ENCODE data around the gene ATXN1.
"Not testable (repeated sequence)": the region's sequence is repeated elsewhere in the genome, so short reads cannot be mapped to it uniquely, and the experiment has no call there.

Gene ATXN1

DNA sequence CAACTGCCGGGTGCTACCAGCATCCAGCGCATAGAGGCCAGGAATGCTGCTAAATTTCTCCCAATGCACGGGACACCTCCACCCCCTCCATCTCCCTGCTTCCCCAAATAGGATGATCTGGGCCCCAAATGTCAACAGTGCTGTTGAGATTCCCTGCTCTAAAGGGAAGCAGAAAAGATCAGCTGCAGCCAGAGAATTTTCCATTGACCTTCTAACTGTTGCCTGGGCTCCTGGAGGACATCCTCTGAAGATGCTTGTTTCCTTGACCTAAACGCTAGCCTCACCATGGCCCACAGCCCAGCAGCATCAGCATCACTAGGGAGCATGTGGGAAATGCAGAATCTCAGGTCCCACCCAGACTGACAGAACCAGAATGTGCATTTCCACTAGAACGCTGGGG is 361.6 kb downstream of the ATXN1 start:
- no peak for DNase-seq (ENCODE audit: low read depth in 3 of 3, low spot score in 1 of 3)

DNA sequence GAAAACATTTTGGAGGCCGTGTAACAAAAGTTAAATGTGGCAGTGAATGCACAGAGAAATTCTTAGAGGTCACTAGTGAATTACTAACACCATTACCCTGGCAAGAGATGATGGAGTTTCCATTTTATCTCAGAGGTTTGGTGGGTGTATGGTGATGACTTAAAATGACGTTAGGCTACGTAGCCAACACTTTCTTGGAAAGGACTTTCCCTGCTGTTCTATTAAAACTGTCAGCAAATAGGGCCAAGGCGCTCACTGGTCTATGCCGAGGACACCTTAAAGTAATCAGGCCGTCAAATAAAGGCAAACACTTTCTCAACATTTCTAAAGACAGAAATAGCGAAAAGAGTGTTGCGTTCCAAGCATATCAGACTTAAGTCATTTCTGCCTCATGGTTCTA is 362.1 kb downstream of the ATXN1 start:
- DNase-seq (ENCODE audit: low read depth in 3 of 3, low spot score in 1 of 3): no peak

DNA sequence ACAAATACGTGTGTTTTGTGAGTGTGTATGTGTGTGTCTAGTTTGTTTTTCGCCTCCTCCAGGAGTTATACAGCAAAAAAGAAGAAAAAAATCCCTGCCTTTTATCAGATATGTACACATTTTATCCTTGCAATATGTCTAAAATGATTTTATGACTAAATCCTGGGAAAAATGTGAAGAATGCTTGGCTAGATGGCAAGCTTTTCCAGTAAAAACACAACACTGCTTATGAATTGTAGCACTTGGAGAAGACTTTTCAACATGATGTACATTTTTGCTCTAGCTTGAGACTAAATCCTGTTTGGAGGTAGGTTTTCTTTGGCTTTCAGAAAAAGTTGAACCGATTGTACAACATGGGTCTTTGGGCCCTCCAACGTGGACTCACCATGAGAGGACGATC is 362.7 kb downstream of the ATXN1 start:
- DNase-seq (ENCODE audit: low read depth in 3 of 3, low spot score in 1 of 3): no peak

DNA sequence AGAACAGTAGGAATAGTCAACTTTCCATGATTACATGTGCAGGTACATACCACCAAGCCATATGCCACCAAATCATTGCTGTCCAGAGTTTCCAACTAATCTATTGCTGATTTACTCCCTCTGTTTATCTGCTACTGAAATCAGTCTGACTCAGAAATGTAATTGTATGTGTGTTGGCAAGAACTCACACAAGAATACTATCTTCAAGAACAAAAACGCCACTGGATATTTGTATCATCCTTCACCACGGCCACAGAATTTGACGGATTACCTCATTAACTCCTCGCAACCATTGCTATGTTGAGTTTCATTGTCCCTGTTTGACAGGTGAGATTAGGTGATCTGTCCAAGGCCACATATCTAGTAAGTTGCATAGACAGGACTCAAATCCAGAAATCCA is 363.6 kb downstream of the ATXN1 start:
- DNase-seq (ENCODE audit: low read depth in 3 of 3, low spot score in 1 of 3): no peak

DNA sequence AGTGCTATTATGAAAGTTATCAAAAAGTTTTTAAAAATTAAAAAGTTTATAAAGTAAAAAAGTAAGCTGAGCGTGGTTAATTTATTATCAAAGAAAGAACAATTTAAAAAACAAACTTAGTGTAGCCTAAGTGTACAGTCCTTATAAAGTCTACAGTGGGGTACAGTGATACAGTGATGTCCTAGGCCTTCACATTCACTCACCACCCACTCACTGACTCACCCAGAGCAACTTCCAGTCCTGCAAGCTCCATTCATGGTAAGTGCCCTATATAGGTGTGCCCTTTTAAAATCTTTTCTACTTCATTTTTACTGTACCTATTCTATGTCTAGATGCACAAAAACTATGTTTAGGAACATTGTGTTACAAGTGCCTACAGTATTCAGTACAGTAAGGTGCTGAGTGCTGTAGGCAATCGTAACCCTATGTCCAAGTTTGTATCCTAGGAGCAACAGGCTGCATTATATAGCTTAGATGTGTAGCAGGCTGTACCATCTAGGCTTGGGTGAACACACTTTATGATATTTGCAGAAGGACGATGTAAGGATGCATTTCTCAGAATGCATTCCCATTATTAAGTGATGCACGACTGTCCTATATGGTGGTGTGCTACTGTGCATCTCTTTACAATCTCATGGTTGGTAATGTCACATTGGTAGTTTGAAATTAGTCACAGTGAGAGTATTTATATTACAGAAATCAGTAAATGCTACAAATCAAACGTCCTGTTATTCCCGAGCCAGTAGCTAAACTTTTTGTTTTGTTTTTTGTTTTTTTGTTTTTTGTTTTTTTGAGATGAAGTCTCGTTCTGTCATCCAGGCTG is 364.6 kb downstream of the ATXN1 start:
- DNase-seq (ENCODE audit: low read depth in 3 of 3, low spot score in 1 of 3): no peak

DNA sequence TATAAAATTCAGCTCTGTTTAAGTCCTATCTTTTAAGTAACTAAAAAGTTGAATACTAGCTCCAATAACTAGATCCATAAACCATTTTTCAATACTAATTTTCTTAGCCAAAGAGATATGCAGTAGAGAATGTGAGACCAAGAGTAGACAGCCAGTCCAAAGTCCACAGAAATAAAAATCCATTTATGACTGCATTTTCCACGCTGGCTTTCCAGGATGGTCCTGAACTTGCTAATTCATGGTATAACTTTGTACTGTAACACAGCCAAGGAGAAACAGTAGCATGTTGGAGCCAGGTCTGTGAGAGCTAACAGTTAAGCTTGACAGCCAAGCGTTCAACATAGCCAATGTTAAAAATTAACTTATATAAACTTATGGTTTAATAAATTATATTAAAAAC is 366.6 kb downstream of the ATXN1 start:
- DNase-seq (ENCODE audit: low read depth in 3 of 3, low spot score in 1 of 3): no peak

DNA sequence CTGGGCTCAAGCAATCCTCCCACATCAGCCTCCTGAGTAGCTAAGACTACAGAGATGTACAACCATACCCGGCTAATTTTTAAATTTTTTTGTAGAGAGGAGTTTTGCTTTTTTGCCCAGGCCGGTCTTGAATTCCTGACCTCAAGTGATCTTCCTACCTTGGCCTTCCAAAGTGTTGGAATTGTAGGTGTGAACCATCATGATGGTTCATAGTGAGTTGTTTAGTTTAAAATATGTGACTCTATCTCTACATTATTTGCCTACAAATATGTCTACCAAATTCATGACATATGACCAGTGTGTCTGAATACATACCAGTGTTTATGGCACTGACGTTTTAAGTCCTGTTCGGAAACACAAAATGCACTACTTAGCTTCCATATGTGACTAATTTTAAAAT is 367.9 kb downstream of the ATXN1 start:
- DNase-seq (ENCODE audit: low read depth in 3 of 3, low spot score in 1 of 3): no peak

DNA sequence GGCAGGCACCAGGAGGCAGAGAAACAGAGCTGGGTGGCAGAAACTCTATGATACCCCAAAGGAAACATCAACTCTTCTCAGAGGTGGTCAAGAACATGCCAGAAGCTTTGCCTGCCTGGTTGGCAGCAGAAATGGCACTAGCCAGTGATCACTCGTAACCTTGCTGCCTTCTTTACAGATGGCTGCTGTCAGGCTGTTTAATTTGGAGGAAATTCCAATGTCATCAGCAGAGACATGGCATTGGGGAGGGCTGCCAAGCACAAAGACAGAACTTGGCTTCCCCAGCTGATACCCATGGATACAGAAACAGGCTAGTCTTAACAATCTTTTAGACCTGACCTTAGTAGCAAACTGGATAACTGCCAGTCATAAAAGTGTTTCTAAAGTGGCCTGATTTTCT is 369.2 kb downstream of the ATXN1 start:
- DNase-seq (ENCODE audit: low read depth in 3 of 3, low spot score in 1 of 3): no peak

DNA sequence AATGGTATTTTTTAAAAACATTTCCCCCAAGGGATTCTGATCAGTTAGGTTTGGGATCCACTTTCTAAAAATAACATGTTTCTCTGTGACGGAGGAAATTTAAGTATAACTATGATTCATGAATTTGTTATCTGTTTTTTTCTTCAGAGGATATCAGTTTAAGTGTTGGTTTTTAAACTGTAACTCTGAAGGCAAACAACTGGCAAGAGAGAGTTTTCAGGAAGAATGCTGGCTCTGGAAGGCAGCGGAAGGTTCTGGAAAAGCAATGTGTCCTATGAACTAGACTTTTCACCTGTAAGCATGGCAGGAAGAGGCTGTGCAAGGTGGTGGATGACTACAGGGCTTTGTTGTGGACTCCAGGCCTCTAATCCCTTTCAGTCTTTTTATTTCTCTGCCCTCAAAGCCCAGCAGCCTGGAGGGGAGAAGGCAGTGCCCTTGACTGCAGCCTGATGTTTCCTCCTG is 369.8 kb downstream of the ATXN1 start:
- no peak for DNase-seq (ENCODE audit: low read depth in 3 of 3, low spot score in 1 of 3)

DNA sequence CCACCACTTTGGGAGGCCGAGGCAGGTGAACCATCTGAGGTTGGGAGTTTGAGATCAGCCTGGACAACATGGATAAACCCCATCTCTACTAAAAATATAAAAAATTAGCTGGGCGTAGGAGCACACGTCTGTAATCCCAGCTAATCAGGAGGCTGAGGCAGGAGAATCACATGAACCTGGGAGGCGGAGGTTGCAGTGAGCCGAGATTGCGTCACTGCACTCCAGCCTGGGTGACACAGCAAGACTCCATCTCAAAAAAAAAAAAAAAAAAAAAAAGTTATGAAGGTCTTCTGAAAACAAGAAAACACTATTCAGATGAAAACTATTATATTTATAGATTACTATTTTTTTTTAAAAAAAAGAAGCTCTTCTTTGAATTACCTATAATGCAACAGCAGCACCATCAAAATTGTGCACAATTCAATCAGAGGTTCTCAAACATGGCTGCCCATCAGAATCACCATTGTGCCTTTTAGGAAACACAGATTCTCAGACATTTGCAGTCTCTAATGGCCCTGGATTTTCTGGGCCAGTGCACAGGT is 370.3 kb downstream of the ATXN1 start:
- DNase-seq (ENCODE audit: low read depth in 3 of 3, low spot score in 1 of 3): not testable (repeated sequence)

DNA sequence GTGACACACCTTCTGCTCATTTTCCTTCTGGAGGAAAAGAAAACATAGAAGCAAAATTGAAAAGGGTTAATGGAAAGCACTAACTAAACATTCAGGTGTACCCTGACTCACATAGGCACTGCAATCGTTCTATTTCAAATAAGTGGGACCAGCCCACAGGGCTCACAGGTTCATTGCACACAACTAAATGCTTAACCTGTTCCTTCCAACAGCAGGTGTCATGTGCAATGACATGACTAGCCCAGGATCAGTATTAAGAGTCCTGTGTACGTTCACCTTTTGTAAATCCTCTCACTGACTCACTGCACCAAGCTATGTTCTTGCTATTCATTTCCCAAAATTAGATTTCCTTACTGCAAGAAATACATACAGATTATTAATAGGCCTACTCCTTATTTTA is 371.6 kb downstream of the ATXN1 start:
- no peak for DNase-seq (ENCODE audit: low read depth in 3 of 3, low spot score in 1 of 3)

DNA sequence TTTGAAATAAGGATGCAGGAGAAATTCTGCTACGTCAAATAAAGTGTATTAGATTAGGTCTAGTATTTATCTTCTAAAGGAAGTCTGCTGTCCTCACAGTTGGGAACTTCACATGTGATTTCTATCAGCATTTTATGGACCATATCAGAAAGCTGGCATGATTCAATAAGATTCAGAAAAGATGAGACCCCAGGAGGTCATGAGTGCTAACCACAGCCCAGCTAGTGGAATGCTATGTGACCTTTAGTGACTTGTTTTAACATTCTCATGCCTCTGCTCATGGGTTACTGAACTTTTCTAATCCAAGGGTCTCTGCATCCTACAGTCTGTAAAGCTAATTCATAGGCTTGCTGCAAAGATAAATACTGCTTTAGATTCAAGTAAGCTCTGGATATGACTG is 372.8 kb downstream of the ATXN1 start:
- no peak for DNase-seq (ENCODE audit: low read depth in 3 of 3, low spot score in 1 of 3)

DNA sequence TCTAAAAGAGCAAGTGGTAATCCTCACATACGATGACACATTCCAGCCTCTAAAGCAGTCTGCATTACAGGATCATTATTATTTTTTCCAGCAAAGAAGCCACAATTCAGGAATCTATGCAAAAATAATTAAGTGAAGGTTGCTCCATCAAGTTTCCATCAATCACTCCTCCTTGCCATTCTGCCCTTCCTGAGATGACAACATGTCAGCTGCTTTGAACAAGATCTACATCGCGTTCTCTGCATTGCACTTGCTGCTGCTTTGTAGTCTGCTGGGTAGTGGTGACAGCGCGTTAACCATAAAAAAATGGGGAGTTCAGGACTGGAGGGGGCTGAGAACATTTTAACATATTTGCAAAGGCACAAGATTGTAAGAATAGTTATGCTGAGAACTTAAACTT is 375.2 kb downstream of the ATXN1 start:
- DNase-seq (ENCODE audit: low read depth in 3 of 3, low spot score in 1 of 3): no peak

DNA sequence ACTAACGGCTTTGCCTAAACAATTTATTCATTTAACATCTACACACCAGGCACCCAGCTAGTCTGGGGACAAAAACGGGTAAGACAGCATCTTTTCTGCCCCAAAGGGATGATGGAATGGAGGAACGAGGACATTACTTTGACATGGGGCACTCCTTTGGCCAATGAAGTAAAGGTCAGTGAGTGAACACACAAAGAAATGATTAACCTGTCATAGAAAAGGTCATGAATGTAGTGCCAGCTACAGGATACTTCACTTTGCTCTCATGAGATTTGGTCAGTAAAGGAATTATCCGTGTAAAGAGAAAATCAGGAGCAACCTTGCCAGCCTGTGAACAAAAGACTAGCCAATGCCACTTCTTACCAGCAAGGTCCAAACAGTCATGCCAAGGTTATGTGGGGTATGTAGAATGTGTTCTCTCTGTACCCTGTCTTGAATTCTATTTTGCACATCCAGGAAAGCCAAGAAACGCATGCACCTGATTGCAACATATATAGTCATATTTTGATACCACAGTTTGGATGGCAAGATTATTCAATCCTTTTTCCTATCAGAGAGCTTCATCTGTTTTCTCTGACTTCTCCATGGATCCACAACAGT is 377.6 kb downstream of the ATXN1 start:
- no peak for DNase-seq (ENCODE audit: low read depth in 3 of 3, low spot score in 1 of 3)

DNA sequence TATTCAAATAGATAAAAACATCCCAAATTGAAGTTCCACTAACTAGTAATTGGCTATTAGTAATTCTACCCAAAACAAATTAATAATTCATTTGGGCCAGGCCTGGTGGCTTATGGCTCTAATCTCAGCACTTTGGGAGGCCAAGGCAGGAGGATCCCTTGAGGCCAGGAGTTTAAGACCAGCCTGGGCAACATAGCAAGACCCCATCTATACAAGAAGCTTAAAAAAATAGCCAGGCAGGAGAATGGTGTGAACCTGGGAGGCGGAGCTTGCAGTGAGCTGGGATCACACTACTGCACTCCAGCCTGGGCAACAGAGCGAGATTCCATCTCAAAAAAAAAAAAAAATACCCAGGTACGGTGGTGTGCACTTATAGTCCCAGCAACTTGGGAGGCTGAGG is 379.3 kb downstream of the ATXN1 start:
- DNase-seq (ENCODE audit: low read depth in 3 of 3, low spot score in 1 of 3): not testable (repeated sequence)

DNA sequence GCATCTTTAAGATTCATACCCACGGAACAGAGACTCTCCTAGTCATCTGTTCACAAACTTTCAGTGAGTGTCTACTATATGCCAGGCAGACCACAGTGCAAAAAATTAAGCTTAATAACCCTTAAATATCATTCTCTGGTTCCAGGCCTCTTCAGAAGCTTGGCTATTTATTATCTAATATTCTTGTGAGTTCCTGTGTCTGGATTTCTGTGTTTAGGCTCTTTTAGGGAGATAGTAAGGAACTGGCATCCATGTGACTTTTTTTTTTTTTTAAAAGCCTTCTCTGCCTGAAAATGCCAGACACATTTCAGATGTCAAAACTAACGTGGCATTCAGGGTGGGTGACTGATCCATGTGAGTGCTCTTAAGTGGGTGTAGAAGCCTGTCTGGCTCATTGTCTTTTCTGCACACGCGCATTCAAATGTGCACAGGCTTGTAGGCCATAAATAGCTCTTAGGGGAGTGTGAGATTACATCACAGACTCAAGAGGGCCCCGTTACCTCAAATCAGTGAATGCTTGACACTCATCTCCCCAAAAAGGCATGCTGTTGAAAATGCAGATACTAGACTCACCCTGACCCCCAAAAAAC is 380.9 kb downstream of the ATXN1 start:
- DNase-seq (ENCODE audit: low read depth in 3 of 3, low spot score in 1 of 3): no peak

DNA sequence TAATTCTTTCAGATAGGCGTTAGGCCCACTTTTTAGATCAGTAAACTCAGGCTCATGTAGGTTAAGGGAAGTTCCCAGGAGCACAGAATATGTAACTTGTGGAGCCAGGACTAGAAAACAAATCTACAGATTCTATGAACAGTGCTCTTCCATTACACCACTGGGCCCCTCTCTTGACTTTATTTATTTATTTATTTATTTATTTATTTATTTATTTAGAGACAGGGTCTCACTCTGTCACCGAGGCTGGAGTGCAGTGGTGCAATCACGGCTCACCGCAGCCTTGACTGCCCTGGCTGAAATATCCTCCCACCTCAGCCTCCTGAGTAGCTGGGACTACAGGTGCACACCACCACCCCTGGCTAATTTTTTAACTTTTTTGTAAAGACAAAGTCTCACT is 382.9 kb downstream of the ATXN1 start:
- not testable (repeated sequence) for DNase-seq (ENCODE audit: low read depth in 3 of 3, low spot score in 1 of 3)

DNA sequence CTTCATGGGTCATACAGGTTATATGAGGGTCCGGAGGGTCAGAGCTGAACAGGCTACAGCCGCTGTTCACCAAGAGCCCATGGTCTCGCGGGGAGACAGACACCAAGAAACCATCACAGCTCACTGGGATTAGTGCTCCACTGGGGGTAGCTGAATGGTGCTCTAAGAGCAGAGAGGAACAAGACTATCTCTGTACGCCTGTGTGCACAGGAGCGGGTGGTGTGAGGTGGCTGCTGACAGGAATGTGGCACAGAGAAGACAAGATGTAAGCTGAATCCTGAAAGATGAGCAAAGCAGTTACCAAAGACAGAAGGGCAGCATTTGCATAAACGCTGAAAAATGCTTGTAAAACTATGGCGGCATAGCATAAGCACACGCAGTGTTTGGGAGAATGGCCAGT is 383.8 kb downstream of the ATXN1 start:
- DNase-seq (ENCODE audit: low read depth in 3 of 3, low spot score in 1 of 3): no peak

DNA sequence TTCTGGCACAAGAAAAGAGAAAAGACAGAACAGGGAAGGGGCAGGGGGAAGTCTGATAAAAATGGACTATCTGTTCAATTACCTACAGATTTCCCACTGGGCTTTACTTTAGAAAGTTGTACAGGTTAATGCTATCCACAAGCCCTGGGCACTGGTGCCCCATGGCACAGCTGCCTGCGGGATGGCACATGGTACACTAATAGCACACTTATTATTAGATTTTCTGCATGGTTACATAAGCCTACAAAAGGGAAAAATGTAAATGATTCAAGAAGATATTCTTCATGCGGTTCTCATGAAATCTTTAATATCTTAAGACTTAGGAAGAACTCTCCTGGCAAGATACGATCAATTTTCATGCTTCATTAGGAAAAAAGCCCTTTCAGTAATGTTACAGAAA is 385.4 kb downstream of the ATXN1 start:
- DNase-seq (ENCODE audit: low read depth in 3 of 3, low spot score in 1 of 3): no peak

DNA sequence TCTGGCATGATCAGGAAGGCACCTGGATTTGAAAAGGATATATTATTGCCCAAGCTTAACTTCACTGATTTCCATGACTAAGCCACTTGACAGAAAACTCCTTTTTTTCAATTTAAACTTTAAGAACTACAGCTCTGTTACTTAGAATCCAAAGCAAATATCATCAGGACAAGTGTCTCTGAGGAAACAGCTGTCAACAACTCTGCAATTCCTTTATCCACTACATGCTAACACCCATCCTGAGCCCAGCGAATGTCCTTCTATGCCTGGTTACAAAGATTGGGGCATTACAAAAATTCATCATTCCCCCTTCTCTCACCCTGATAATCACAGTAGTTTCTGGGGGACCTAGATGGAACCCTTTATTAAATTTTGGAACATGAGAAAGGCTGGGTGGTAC is 386.1 kb downstream of the ATXN1 start:
- no peak for DNase-seq (ENCODE audit: low read depth in 3 of 3, low spot score in 1 of 3)

DNA sequence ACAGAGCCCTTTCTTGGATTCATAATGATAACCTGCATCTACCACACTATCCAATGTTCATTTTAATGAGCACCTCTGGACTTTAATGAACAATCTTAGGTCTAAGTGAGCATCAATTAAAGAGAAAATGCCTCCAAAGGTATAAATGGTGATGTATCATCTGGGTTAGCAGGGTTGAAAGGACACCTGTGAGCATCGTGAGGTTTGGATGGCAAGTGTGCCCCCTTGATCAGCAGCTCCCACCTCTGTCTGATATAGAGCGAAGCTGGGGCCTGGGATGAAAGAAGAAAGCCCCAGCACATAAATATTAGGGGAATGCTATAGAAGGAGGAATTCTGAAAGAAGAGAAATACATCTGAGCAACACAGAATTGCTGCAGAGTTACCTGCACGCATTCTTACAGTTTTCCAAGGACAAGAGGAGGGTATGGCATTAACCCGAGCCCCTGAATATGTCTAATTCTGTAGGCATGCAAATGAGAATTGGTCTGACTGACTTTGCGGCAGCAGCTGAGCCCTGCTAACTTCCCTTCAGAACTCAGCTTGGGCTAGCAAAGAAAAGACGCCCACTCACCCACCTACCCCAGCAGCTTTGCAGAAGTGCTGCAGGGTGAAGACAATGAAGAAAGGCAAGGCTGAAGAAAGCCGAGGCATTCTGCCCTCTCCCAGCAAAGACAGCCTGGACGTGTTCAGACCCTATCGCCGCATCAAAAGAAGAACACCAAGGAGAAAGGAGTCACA is 386.6 kb downstream of the ATXN1 start:
- no peak for DNase-seq (ENCODE audit: low read depth in 3 of 3, low spot score in 1 of 3)

DNA sequence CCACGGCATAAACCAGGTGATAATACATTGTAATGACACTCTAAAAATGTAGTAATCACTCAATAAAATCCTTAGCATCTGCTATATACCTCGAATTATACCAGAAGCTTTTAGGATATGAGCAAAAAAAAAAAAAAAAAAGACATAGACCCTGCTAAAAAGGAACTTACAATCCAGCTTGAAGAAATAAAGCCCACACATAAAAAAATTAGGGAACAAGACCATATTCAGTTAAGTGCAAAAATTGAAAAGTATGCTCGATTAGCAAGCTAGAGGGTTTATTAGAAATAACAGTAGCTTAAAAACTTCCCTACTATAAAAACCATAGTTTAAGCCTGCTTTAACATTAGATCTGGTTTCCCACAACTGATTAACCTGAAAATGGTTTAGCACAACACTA is 387.2 kb downstream of the ATXN1 start:
- no peak for DNase-seq (ENCODE audit: low read depth in 3 of 3, low spot score in 1 of 3)

Data from stimulated activated CD4-positive, alpha-beta T cell treated with anti-CD3 and anti-CD28 coated beads, TNF-alpha, amount 100 ng/mL, for 1 hour (primary cell).